ENCODE measurements around the gene PLXNB3.

The PLXNB3 gene

DNA sequence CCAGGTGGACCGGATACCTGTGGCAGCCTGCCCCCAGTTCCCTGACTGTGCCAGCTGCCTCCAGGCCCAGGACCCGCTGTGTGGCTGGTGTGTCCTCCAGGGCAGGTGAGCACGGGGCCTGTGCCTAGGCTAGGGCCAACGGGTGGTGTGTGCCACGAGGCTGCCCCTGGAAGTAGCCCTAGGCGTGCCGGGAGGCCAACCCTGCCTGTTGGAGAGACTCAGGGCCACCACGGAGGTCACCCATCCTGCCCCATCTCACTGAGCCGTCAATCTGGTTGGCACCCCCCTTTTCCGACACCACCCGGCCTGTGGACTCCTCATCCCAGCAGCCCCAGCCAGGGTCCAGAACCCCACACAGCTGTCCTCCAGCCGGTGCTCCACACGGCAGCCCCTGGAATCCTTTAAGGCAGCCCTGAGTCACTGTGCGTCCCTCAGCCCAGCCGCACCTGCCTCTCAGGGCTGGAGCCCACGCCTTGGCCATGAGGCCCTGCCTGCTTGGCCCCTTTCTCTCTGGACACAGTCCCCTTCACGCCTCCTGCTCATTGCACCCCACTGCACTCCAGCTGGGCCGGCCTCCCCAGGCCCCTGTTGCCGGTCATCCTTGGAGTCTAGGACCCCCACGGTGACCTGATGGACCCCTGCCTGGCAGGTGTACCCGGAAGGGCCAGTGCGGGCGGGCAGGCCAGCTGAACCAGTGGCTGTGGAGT is 5.3 kb downstream of the PLXNB3 start:
- TF ChIP-seq, protein P1, sequence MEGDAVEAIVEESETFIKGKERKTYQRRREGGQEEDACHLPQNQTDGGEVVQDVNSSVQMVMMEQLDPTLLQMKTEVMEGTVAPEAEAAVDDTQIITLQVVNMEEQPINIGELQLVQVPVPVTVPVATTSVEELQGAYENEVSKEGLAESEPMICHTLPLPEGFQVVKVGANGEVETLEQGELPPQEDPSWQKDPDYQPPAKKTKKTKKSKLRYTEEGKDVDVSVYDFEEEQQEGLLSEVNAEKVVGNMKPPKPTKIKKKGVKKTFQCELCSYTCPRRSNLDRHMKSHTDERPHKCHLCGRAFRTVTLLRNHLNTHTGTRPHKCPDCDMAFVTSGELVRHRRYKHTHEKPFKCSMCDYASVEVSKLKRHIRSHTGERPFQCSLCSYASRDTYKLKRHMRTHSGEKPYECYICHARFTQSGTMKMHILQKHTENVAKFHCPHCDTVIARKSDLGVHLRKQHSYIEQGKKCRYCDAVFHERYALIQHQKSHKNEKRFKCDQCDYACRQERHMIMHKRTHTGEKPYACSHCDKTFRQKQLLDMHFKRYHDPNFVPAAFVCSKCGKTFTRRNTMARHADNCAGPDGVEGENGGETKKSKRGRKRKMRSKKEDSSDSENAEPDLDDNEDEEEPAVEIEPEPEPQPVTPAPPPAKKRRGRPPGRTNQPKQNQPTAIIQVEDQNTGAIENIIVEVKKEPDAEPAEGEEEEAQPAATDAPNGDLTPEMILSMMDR (IDR thresholded peaks at IDR 0.05; ENCODE audit: low read depth, low read length) = no peak
- no peak for DNase-seq

DNA sequence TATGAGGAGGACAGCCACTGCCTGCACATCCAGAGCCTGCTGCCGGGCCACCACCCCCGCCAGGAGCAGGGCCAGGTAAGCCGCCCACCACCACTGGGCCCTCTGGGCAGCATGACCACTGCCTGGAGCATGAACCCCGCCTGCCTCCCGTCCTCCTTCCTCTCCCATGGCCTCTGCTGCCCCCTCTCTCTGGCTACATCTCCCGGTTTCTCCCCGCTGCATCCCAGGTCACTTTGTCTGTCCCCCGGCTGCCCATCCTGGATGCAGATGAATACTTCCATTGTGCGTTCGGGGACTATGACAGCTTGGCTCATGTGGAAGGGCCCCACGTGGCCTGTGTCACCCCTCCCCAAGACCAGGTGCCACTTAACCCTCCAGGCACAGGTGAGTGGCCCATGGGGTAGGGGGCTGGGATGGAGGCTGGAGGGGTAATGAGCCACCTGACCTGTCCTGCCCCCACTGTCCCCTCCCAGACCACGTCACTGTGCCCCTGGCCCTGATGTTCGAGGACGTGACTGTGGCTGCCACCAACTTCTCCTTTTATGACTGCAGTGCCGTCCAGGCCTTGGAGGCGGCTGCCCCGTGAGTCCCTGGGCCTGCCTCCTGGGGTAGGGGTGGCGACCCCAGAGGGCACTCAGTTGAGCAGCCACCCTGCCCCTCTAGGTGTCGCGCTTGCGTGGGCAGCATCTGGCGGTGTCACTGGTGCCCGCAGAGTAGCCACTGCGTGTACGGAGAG is 6.0 kb downstream of the PLXNB3 start:
- Histone ChIP-seq H3K9me3 (no peaks in the 10 kb centered on the region), H3K27me3 (no peaks in the 10 kb centered on the region), H3K36me3 (no peaks in the 10 kb centered on the region), H3K4me1 (peaks cover 10% of the 10 kb centered on the region), H3K4me3 (ENCODE audit: low read depth, low read length) (no peak overlapping the region)
- TF ChIP-seq, protein P1 (IDR thresholded peaks at IDR 0.05; ENCODE audit: low read depth, low read length) = no peak
- DNase-seq = no peak

More for the DNA sequence above, 5.3 kb downstream of the PLXNB3 start:
- Histone ChIP-seq H3K4me3 (ENCODE audit: low read depth, low read length) (no peak overlapping the region), H3K36me3 (no peaks in the 10 kb centered on the region), H3K27me3 (no peaks in the 10 kb centered on the region), H3K9me3 (no peaks in the 10 kb centered on the region), H3K4me1 (peaks cover 12% of the 10 kb centered on the region)

DNA sequence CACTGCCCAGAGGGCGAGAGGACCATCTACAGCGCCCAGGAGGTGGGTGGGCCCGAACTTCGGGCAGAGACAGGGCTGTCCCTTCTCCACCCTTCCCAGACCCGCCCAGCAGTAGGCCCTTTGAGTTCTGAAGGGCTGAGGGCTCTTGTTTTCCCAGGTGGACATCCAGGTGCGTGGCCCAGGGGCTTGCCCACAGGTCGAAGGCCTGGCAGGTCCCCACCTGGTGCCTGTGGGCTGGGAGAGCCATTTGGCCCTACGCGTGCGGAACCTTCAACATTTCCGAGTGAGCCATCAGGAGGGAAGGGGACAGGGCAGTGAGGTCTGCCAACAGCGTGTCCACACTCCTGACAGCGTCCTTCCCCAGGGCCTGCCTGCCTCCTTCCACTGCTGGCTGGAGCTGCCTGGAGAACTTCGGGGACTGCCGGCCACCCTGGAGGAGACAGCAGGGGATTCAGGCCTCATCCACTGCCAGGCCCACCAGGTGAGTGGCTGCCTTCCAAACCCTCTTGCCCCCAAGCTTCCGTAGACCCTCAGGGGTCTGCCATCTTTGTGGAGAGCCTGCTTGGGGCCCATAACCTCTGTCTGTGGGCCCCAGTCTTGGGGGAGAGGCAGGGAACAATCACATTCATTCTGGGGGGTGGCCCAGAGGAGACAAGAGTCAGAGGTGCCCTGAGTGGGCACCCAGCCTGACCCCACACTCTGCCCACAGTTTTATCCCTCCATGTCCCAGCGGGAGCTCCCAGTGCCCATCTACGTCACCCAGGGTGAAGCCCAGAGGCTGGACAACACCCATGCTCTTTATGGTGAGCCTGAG is 6.8 kb downstream of the PLXNB3 start:
- Histone ChIP-seq H3K4me3 (ENCODE audit: low read depth, low read length) (no peak overlapping the region), H3K36me3 (no peaks in the 10 kb centered on the region), H3K4me1 (peaks cover 5% of the 10 kb centered on the region; the same call in 1 of the 2 replicates), H3K27me3 (no peaks in the 10 kb centered on the region), H3K9me3 (no peaks in the 10 kb centered on the region)
- DNase-seq = no peak
- TF ChIP-seq, protein P1 (IDR thresholded peaks at IDR 0.05; ENCODE audit: low read depth, low read length) = no peak

DNA sequence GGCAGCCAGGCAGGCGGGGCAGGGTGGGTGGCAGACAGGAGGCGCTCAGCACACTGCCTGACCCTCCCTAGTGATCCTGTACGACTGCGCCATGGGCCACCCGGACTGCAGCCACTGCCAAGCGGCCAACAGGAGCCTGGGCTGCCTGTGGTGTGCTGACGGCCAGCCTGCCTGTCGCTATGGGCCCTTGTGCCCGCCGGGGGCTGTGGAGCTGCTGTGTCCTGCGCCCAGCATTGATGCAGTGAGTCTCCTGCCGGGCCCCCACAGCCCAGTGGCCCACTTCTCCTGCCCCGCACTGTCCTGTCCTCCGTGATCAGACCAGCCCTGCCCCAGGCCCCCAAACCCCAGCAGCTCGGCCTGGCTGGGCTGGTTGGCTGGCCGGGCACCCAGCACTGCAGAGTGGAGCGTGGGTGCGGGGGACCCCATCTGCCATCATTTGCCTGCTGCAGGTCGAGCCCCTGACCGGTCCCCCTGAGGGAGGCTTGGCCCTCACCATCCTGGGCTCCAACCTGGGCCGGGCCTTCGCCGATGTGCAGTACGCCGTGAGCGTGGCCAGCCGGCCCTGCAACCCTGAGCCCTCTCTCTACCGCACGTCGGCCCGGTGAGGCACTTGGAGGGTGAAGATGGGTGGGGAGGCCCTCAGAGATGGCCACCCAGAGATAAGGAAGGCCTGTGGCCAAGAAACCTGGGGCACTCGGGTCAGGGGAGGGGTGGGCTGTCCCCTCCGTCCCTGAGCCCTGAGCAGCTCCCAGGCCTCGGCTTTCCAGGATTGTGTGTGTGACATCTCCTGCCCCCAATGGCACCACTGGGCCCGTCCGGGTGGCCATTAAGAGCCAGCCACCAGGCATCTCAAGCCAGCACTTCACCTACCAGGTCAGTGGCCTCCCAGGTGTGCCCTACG is 7.6 kb downstream of the PLXNB3 start:
- DNase-seq = no peak
- Histone ChIP-seq H3K4me3 (ENCODE audit: low read depth, low read length) (no peak overlapping the region), H3K4me1 (peaks cover 4% of the 10 kb centered on the region; the same call in 1 of the 2 replicates), H3K9me3 (no peaks in the 10 kb centered on the region), H3K36me3 (no peaks in the 10 kb centered on the region), H3K27me3 (no peaks in the 10 kb centered on the region)
- TF ChIP-seq, protein P1 (IDR thresholded peaks at IDR 0.05; ENCODE audit: low read depth, low read length) = no peak

DNA sequence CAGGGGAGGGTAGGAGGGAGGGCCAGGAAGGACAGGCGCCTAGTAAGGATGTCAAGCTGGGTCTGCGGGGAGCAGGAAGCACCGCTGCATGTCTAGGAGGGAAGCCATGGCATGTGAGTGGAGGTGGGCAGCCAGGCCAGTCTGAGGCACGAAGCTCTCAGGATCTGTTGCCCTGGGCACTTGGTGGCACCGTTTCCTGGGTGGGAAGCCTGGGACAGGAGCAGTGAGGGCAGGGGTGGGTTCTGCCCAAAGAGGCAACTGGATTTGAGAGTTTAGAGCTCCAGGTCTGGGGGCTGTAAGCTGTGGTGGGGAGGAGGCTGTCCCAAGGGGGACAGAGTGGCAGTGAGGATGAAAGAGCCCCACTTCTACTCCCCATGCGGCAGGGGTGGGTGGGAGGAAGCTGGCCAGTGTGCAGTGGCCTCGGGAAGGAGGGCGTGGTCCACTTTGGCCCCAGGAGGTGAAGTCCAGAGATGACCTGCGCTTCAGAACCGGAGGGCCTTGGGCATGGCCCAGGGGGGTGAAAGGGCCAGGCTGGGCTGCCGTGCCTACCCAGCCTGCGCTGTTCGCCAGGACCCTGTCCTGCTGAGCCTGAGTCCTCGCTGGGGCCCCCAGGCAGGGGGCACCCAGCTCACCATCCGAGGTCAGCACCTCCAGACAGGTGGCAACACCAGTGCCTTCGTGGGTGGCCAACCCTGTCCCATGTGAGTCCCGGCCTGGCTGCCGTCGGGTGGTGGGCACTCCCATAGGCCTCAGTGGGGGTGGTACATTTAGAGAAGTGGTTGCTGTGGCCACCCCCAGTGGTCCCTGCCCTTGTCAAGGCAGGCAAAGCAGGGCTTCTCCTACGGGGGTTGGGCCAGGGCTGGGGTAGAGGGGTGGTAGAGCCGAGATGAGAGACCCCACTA is 8.5 kb downstream of the PLXNB3 start:
- no peaks in the 10 kb centered on the region for H3K4me1 ChIP-seq
- no peak for DNase-seq
- no peak overlapping the region for H3K4me3 ChIP-seq (ENCODE audit: low read depth, low read length)
- H3K27me3 ChIP-seq = no peaks in the 10 kb centered on the region
- H3K36me3 ChIP-seq = no peaks in the 10 kb centered on the region
- TF ChIP-seq, protein P1 (IDR thresholded peaks at IDR 0.05; ENCODE audit: low read depth, low read length) = no peak
- no peaks in the 10 kb centered on the region for H3K9me3 ChIP-seq

Measured in BE2C (cell line).